HepG2 (cell line): ENCODE measurements around the gene OR6V1. TPM values are rescaled to one million over a fixed set of nuclear protein-coding genes. Genes with fewer than 3 reads are reported as not detected.

ENCODE experiments used
- ATAC-seq: fragments of 200-7000 bp; cut with Tn5 transposase; 3 replicates; pipeline ENCODE4 v1.9.1; 2020; ENCODE audit warnings: mild to moderate bottlenecking, moderate library complexity
- BruUV-seq: library from RNA; stranded (reverse); fragments of 400-500 nt; replicated peaks from 2 replicates; lab custom pipeline; 2021; lab: Mats Ljungman, UMichigan
- CTCF ChIA-PET: fragments of 300-600 bp; formaldehyde crosslinking; extraction: SDS; loops from one replicate; lab custom pipeline; 2021; ENCODE audit warnings: low total read pairs, inconsistent platforms, low intra/inter-chr PET ratio; lab: Yijun Ruan, JAX
- POLR2A ChIA-PET: fragments of 350-600 bp; sonication (Branson Sonifier 250); formaldehyde crosslinking; loops from one replicate; lab custom pipeline; 2020; ENCODE audit warnings: antibody characterized with exemption, inconsistent platforms; lab: Yijun Ruan, JAX
- DNase-seq: peaks from one replicate; pipeline ENCODE4 v3.0.0-alpha.2; 2015; ENCODE audit warnings: low spot score
- FAIRE-seq: peaks from 3 replicates; lab custom pipeline; 2011; peaks lifted over from hg19 to GRCh38; lab: Jason Lieb, UNC
- H2AFZ ChIP-seq: one replicate; pipeline ENCODE4 v1.6.1; 2011; ENCODE audit warnings: low read length, inconsistent platforms
- H3K27ac ChIP-seq: fragments of 300-600 bp; 3 replicates; pipeline ENCODE4 v1.8.0; 2011; ENCODE audit warnings: mixed run types, mild to moderate bottlenecking, mixed read lengths, low read length, inconsistent platforms; ENCODE audit not compliant: insufficient read depth; ENCODE audit errors: extremely low read length
- H3K27me3 ChIP-seq, 2 experiments: fragments of 200-600 bp in 1 of 2; 2 replicates in 1 of 2; 3 replicates in 1 of 2; pipeline versions ENCODE4 v1.6.0 to v1.8.0; 2011; ENCODE audit warnings: low read length in 2 of 2, mild to moderate bottlenecking in 2 of 2, moderate library complexity in 2 of 2, inconsistent platforms in 1 of 2; ENCODE audit not compliant: insufficient read depth in 2 of 2, control insufficient read depth in 1 of 2
- H3K36me3 ChIP-seq, 2 experiments: fragments of 200-600 bp in 1 of 2; replicated peaks in 1 of 2; 2 replicates in 1 of 2; 3 replicates in 1 of 2; pipeline versions ENCODE4 v1.5.1 to v1.8.0; 2011; ENCODE audit warnings: low read length in 2 of 2, inconsistent platforms in 1 of 2; ENCODE audit not compliant: insufficient read depth in 2 of 2, control insufficient read depth in 1 of 2
- H3K4me1 ChIP-seq: 2 replicates; pipeline ENCODE4 v1.5.1; 2012; ENCODE audit warnings: low read length, inconsistent platforms; ENCODE audit not compliant: insufficient read depth
- H3K4me2 ChIP-seq: 2 replicates; pipeline ENCODE4 v1.6.0; 2011; ENCODE audit warnings: low read depth, low read length, inconsistent platforms
- H3K4me3 ChIP-seq, 3 experiments: fragments of 200-600 bp in 1 of 3; sonication (generic), shearing (Covaris generic) in 1 of 3; replicated peaks in 1 of 3; 2 replicates each; pipeline ENCODE4 v1.5.1; 2011 to 2016; ENCODE audit warnings: low read length in 3 of 3, inconsistent platforms in 2 of 3, low read depth in 2 of 3, mild to moderate bottlenecking in 2 of 3, control low read depth in 1 of 3, mixed read lengths in 1 of 3; ENCODE audit not compliant: insufficient read depth in 1 of 3
- H3K79me2 ChIP-seq: one replicate; pipeline ENCODE4 v1.6.1; 2011; ENCODE audit warnings: low read length, inconsistent platforms; ENCODE audit not compliant: insufficient read depth
- H3K9ac ChIP-seq: 2 replicates; pipeline ENCODE4 v1.6.0; 2011; ENCODE audit warnings: mild to moderate bottlenecking, low read depth, low read length, inconsistent platforms; ENCODE audit not compliant: insufficient read depth
- H3K9me3 ChIP-seq: 2 replicates; pipeline ENCODE4 v1.5.1; 2012; ENCODE audit warnings: mild to moderate bottlenecking, low read length
- H4K20me1 ChIP-seq: 2 replicates; pipeline ENCODE4 v1.6.0; 2011; ENCODE audit warnings: inconsistent platforms, mild to moderate bottlenecking, low read length, moderate library complexity; ENCODE audit not compliant: insufficient read depth
- ARNT ChIP-seq: fragments of 450-650 bp; IDR thresholded peaks from 2 replicates; pipeline ENCODE4 v1.6.1; 2017
- CCDC6 ChIP-seq: sonication (generic); formaldehyde crosslinking; IDR thresholded peaks from 2 replicates; pipeline ENCODE4 v1.8.1; 2022; ENCODE audit warnings: mild to moderate bottlenecking, missing genetic modification reagents, moderate library complexity
- HDAC1 ChIP-seq: sonication (generic); formaldehyde crosslinking; IDR thresholded peaks from 2 replicates; pipeline ENCODE4 v1.5.1; 2020; ENCODE audit warnings: mild to moderate bottlenecking, missing genetic modification reagents
- HIC2 ChIP-seq: sonication (generic); formaldehyde crosslinking; IDR thresholded peaks from 2 replicates; pipeline ENCODE4 v1.9.0; 2022; ENCODE audit warnings: low read depth, missing genetic modification reagents
- KLF9 ChIP-seq: IDR thresholded peaks from 2 replicates; pipeline ENCODE4 v1.6.1; 2016; ENCODE audit warnings: low read depth
- POGK ChIP-seq: sonication (generic); formaldehyde crosslinking; conservative IDR thresholded peaks from 2 replicates; pipeline ENCODE4 v1.8.0; 2022; ENCODE audit warnings: mild to moderate bottlenecking, moderate library complexity, missing genetic modification reagents
- PPARG ChIP-seq: conservative IDR thresholded peaks from 2 replicates; pipeline ENCODE4 v1.6.1; 2016; ENCODE audit warnings: missing biosample characterization, missing genetic modification reagents
- SATB2 ChIP-seq: sonication (generic); formaldehyde crosslinking; IDR thresholded peaks from 2 replicates; pipeline ENCODE4 v1.5.0; 2020; ENCODE audit warnings: missing genetic modification reagents
- THYN1 ChIP-seq: sonication (generic); formaldehyde crosslinking; IDR thresholded peaks from 2 replicates; pipeline ENCODE4 v1.8.1; 2023; ENCODE audit warnings: low read depth, mild to moderate bottlenecking, moderate library complexity, missing genetic modification reagents, borderline replicate concordance
- YEATS2 ChIP-seq: sonication (generic); formaldehyde crosslinking; IDR thresholded peaks from 2 replicates; pipeline ENCODE4 v1.4.0; 2020; ENCODE audit warnings: missing genetic modification reagents, borderline replicate concordance
- ZC3H13 ChIP-seq: sonication (generic); formaldehyde crosslinking; IDR thresholded peaks from 2 replicates; pipeline ENCODE4 v1.8.1; 2023; ENCODE audit warnings: mild to moderate bottlenecking, missing genetic modification reagents, moderate library complexity
- ZNF563 ChIP-seq: sonication (generic); formaldehyde crosslinking; IDR thresholded peaks from 2 replicates; pipeline ENCODE4 v1.8.0; 2022; ENCODE audit warnings: mild to moderate bottlenecking, moderate library complexity, missing genetic modification reagents
- ZNF567 ChIP-seq: sonication (generic); formaldehyde crosslinking; IDR thresholded peaks from 2 replicates; pipeline ENCODE4 v1.8.1; 2023; ENCODE audit warnings: mild to moderate bottlenecking, missing genetic modification reagents, borderline replicate concordance
- ZNF746 ChIP-seq: sonication (generic); formaldehyde crosslinking; IDR thresholded peaks from 2 replicates; pipeline ENCODE4 v1.8.0; 2022; ENCODE audit warnings: mild to moderate bottlenecking, missing genetic modification reagents
- WGBS: methylation state at CpG from one replicate; pipeline ENCODE4 v1.1.6; 2017; ENCODE audit warnings: low lambda C conversion rate; 5-methylcytosine and 5-hydroxymethylcytosine counted together
- in situ Hi-C: cut with HindIII; loops from 2 replicates; pipeline ENCODE4 v1.10.0; 2017; ENCODE audit warnings: low pct_unique_long_range_greater_than_20kb; ENCODE audit not compliant: extremely low pct_ligation_motif_present
- intact Hi-C: fragments of 100-400 bp; cut with micrococcal nuclease; formaldehyde crosslinking; loops from one replicate; pipeline ENCODE4 v1.10.0; 2022; ENCODE audit not compliant: unreplicated experiment
- polyA plus RNA-seq, 8 experiments: library from polyadenylated mRNA; depleted of rRNA in 3 of 8; stranded (reverse) in 7 of 8; unstranded in 1 of 8; fragments of >200 nt; fragmentation: Illumina TruSeq in 4 of 8; extraction: Trizol in 4 of 8; gene quantifications; 2 replicates each; pipeline versions ENCODE4 v1.2.1 to v1.2.3, GENCODE V29; 2011 to 2016; ENCODE audit warnings: low read depth in 4 of 8, missing spikeins in 1 of 8, mixed read lengths in 1 of 8; ENCODE audit not compliant: insufficient read depth in 1 of 8
- total RNA-seq, 5 experiments: library from RNA; depleted of rRNA; stranded (reverse); fragments of >200 nt; fragmentation: Illumina TruSeq; extraction: Trizol; gene quantifications; 2 replicates each; pipeline ENCODE4 v1.2.3, GENCODE V29; 2016; ENCODE audit warnings: low read depth in 1 of 5

The OR6V1 gene
- total and polyA plus RNA-seq, 2 of the 13 experiments (the other 11 are each of a cell fraction or from before 2014, with no cell fraction given), result not detected

GRCh38 chr7:143012409-143012808 is 39.7 kb upstream of the OR6V1 start:
- ChIA-PET CTCF (interaction anchor here (7.9 kb wide), 1 partner anchor 202 kb away, joined by 178 read pairs; no protein-coding TSS in a partner anchor), POLR2A (no interaction called here)
- Histone ChIP-seq H3K4me2 (no peak overlapping the region), H3K27me3 (no peaks in the 10 kb centered on the region; a peak in 1 of 5 replicates), H3K4me3 (no peak overlapping the region), H3K4me1 (no peaks in the 10 kb centered on the region), H4K20me1 (no peaks in the 10 kb centered on the region), H2AFZ (no peak overlapping the region), H3K79me2 (no peaks in the 10 kb centered on the region), H3K36me3 (no peaks in the 10 kb centered on the region), H3K27ac (no peak overlapping the region), H3K9ac (no peak overlapping the region), H3K9me3 (no peaks in the 10 kb centered on the region)
- TF ChIP-seq PPARG (CRISPR knock-in tag) (no peak), POGK (CRISPR knock-in tag) (no peak), YEATS2 (CRISPR knock-in tag) (no peak), SATB2 (CRISPR knock-in tag) (no peak), ZC3H13 (CRISPR knock-in tag) (no peak), ZNF567 (CRISPR knock-in tag) (no peak), CCDC6 (CRISPR knock-in tag) (no peak), HIC2 (CRISPR knock-in tag) (no peak), ARNT (no peak), THYN1 (CRISPR knock-in tag) (no peak), ZNF563 (CRISPR knock-in tag) (no peak), KLF9 (CRISPR knock-in tag) (no peak), ZNF746 (CRISPR knock-in tag) (no peak), HDAC1 (no peak)
- ATAC-seq (no peak), FAIRE-seq (no peak), DNase-seq (no peak)
- BruUV-seq, result no TSS peak
- in situ Hi-C loops, result no loop called here
- intact Hi-C loops, result no loop called here
- 46% methylated on average over 4 of the region's 4 CpGs for WGBS
